ENCODE measurements around the gene MEAF6. TPM values are rescaled to one million over a fixed set of nuclear protein-coding genes. Genes with fewer than 3 reads are reported as not detected.

The MEAF6 gene
- polyA plus RNA-seq, 4 donors: 41.9 to 50.3 (median 47.1) TPM

GRCh38 chr1:37458551-37458950 is 56.0 kb downstream of the MEAF6 start:
- Histone ChIP-seq H3K36me3 (ENCODE audit: control insufficient read depth in 3 of 3, insufficient read depth in 2 of 3, low read depth in 1 of 3, low read length in 3 of 3) (peaks cover 0 to 11% (median 0%) of the 10 kb centered on the region in 3 donors), H3K4me3 (ENCODE audit: low read depth in 1 of 3, low read length in 3 of 3) (no peak overlapping the region), H3K27me3 (ENCODE audit: control insufficient read depth in 3 of 3, insufficient read depth in 3 of 3, low read length in 3 of 3) (no peaks in the 10 kb centered on the region), H3K27ac (ENCODE audit: low read depth in 1 of 3, low read length in 2 of 3) (no peak overlapping the region), H3K9me3 (ENCODE audit: control insufficient read depth in 2 of 2, insufficient read depth in 1 of 2, low read depth in 1 of 2, low read length in 1 of 2) (no peaks in the 10 kb centered on the region), H3K4me1 (ENCODE audit: control insufficient read depth in 3 of 3, insufficient read depth in 2 of 3, low read depth in 1 of 3, low read length in 2 of 3) (no peaks in the 10 kb centered on the region)
- 56 to 79% (median 73%) methylated on average over 3 of the region's 3 CpGs for WGBS, 3 donors
- no peak for FAIRE-seq
- DNase-seq: no peak

DNA sequence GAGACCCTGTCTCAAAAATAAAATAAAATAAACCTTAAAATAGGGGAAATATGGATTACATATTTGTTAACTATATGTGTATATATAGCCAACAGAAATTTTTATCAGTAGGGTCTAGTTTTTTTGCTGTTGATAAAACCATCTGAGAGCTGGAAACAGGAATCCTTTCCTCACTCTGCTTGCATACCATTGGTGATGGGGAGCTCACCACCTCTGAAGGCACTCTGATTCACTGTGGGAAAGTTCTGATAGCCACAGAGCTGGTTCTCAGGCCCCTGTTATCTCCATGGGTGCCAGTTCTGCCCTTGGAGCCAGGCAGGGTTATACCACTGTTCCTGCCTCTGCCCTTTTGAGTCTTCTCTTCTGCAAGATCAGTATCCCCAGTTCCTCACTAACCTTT is 58.0 kb downstream of the MEAF6 start:
- Histone ChIP-seq H3K36me3 (ENCODE audit: control insufficient read depth in 3 of 3, insufficient read depth in 2 of 3, low read depth in 1 of 3, low read length in 3 of 3) (peaks cover 0 to 13% (median 0%) of the 10 kb centered on the region in 3 donors), H3K27ac (ENCODE audit: low read depth in 1 of 3, low read length in 2 of 3) (no peak overlapping the region), H3K4me3 (ENCODE audit: low read depth in 1 of 3, low read length in 3 of 3) (no peak overlapping the region), H3K4me1 (ENCODE audit: control insufficient read depth in 3 of 3, insufficient read depth in 2 of 3, low read depth in 1 of 3, low read length in 2 of 3) (no peaks in the 10 kb centered on the region), H3K27me3 (ENCODE audit: control insufficient read depth in 3 of 3, insufficient read depth in 3 of 3, low read length in 3 of 3) (no peaks in the 10 kb centered on the region), H3K9me3 (ENCODE audit: control insufficient read depth in 2 of 2, insufficient read depth in 1 of 2, low read depth in 1 of 2, low read length in 1 of 2) (no peaks in the 10 kb centered on the region)
- DNase-seq (no peak), FAIRE-seq (no peak)

DNA sequence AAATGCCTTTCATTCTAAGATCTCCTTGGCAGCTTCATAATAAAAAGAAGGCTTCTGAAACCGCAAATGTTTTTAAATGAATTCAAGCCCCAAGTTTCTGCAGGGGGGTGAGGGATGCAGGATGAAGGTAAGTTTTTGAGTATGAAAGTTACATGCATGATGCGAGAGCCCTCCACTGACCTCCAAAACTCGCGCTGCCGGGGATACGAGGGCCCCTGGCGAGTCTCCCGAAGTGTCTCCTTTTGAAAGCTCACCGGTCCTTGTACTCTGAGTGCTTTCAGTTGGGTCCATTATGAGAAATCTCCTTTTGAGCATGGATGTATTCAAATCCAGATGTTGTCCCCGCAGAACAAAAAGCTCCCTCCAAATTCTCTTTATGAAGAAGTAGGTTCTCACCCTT is 59.0 kb downstream of the MEAF6 start:
- DNase-seq: no peak
- Histone ChIP-seq H3K27me3 (ENCODE audit: control insufficient read depth in 3 of 3, insufficient read depth in 3 of 3, low read length in 3 of 3) (no peaks in the 10 kb centered on the region), H3K36me3 (ENCODE audit: control insufficient read depth in 3 of 3, insufficient read depth in 2 of 3, low read depth in 1 of 3, low read length in 3 of 3) (peaks cover 0 to 13% (median 0%) of the 10 kb centered on the region in 3 donors), H3K9me3 (ENCODE audit: control insufficient read depth in 2 of 2, insufficient read depth in 1 of 2, low read depth in 1 of 2, low read length in 1 of 2) (no peaks in the 10 kb centered on the region), H3K27ac (ENCODE audit: low read depth in 1 of 3, low read length in 2 of 3) (no peak overlapping the region), H3K4me3 (ENCODE audit: low read depth in 1 of 3, low read length in 3 of 3) (no peak overlapping the region), H3K4me1 (ENCODE audit: control insufficient read depth in 3 of 3, insufficient read depth in 2 of 3, low read depth in 1 of 3, low read length in 2 of 3) (no peaks in the 10 kb centered on the region)
- WGBS, 3 donors: 92 to 97% (median 96%) methylated on average over 10 of the region's 10 CpGs
- FAIRE-seq: no peak

DNA sequence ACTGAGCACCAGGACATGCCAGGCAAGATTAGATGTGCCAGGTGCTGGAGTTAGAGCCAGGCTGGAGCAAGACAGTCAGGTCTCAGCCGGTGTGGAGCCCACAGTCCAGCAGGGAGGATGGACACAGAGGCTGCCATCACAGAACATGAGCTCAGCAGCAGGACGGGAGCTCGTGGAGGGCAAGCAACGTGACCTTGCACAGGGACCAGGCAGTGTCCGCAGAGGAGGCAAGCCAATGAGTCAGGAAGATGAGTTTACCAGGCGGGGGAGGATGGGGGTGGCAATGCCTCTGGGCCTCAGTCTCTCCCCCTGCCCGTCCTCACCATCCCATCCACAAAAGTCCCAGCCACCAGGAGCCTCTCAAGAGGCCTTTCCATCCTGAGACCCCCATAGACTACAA is 60.9 kb downstream of the MEAF6 start:
- 78 to 86% (median 79%) methylated on average over 7 of the region's 7 CpGs for WGBS, 3 donors

DNA sequence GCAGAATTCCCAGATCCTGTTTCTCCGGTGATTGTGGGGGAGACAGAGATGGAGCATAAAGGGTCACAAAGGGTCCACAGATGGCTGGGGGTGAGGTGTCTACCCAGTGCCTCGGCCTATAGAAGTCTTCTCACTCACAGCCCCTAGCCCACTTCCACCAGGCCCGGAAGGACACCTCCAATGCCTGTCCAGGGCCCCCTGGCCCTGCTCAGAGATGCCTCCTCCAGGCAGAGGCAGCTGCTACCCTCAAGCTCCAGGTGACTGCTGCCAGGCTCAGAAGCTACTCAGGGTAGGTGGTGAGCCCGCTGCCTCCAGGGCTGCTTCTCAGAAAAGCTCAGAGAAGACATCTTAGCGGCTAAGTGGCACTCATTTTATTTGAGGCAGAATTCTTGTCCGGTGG is 62.1 kb downstream of the MEAF6 start:
- H3K27me3 ChIP-seq (ENCODE audit: control insufficient read depth in 3 of 3, insufficient read depth in 3 of 3, low read length in 3 of 3): peaks cover 0 to 3% (median 0%) of the 10 kb centered on the region in 3 donors
- no peak overlapping the region for H3K4me3 ChIP-seq (ENCODE audit: low read depth in 1 of 3, low read length in 3 of 3)
- WGBS, 3 donors: 31 to 55% (median 53%) methylated on average over 6 of the region's 6 CpGs
- no peaks in the 10 kb centered on the region for H3K4me1 ChIP-seq (ENCODE audit: control insufficient read depth in 3 of 3, insufficient read depth in 2 of 3, low read depth in 1 of 3, low read length in 2 of 3)
- H3K9me3 ChIP-seq (ENCODE audit: control insufficient read depth in 2 of 2, insufficient read depth in 1 of 2, low read depth in 1 of 2, low read length in 1 of 2): no peaks in the 10 kb centered on the region
- H3K36me3 ChIP-seq (ENCODE audit: control insufficient read depth in 3 of 3, insufficient read depth in 2 of 3, low read depth in 1 of 3, low read length in 3 of 3): peaks cover 0 to 13% (median 0%) of the 10 kb centered on the region in 3 donors
- H3K27ac ChIP-seq (ENCODE audit: low read depth in 1 of 3, low read length in 2 of 3): peak overlapping the region in 1 of 3 donors; percentile 63
- DNase-seq (no peak), FAIRE-seq (no peak)

More for the DNA sequence above, 60.9 kb downstream of the MEAF6 start:
- H3K4me3 ChIP-seq (ENCODE audit: low read depth in 1 of 3, low read length in 3 of 3): no peak overlapping the region
- H3K36me3 ChIP-seq (ENCODE audit: control insufficient read depth in 3 of 3, insufficient read depth in 2 of 3, low read depth in 1 of 3, low read length in 3 of 3): peaks cover 0 to 13% (median 0%) of the 10 kb centered on the region in 3 donors
- no peaks in the 10 kb centered on the region for H3K4me1 ChIP-seq (ENCODE audit: control insufficient read depth in 3 of 3, insufficient read depth in 2 of 3, low read depth in 1 of 3, low read length in 2 of 3)
- DNase-seq (no peak), FAIRE-seq (no peak)
- no peak overlapping the region for H3K27ac ChIP-seq (ENCODE audit: low read depth in 1 of 3, low read length in 2 of 3)
- no peaks in the 10 kb centered on the region for H3K27me3 ChIP-seq (ENCODE audit: control insufficient read depth in 3 of 3, insufficient read depth in 3 of 3, low read length in 3 of 3)
- no peaks in the 10 kb centered on the region for H3K9me3 ChIP-seq (ENCODE audit: control insufficient read depth in 2 of 2, insufficient read depth in 1 of 2, low read depth in 1 of 2, low read length in 1 of 2)

DNA sequence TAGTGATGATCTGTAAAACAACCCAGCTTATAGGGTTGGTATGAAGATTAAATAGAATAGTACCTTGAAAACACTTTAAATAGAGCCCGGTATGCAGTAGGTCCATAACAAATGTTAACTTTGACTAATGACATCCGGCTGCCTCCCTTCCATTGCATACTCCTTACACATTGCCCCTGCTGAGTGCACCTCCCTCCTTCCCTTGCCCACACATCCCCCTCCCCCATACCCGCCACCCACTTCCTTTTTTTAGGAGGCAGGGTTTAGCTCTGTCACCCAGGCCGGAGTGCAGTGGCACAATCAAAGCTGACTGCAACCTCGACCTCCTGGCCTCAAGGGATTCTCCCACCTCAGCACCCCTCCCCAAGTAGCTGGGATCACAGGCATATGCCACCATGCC is 64.6 kb downstream of the MEAF6 start:
- H3K9me3 ChIP-seq (ENCODE audit: control insufficient read depth in 2 of 2, insufficient read depth in 1 of 2, low read depth in 1 of 2, low read length in 1 of 2): no peaks in the 10 kb centered on the region
- peaks cover 0 to 7% (median 0%) of the 10 kb centered on the region in 3 donors for H3K36me3 ChIP-seq (ENCODE audit: control insufficient read depth in 3 of 3, insufficient read depth in 2 of 3, low read depth in 1 of 3, low read length in 3 of 3)
- FAIRE-seq (no peak), DNase-seq (no peak)
- no peak overlapping the region for H3K4me3 ChIP-seq (ENCODE audit: low read depth in 1 of 3, low read length in 3 of 3)
- H3K27ac ChIP-seq (ENCODE audit: low read depth in 1 of 3, low read length in 2 of 3): no peak overlapping the region
- peaks cover 0 to 4% (median 0%) of the 10 kb centered on the region in 3 donors for H3K27me3 ChIP-seq (ENCODE audit: control insufficient read depth in 3 of 3, insufficient read depth in 3 of 3, low read length in 3 of 3)
- no peaks in the 10 kb centered on the region for H3K4me1 ChIP-seq (ENCODE audit: control insufficient read depth in 3 of 3, insufficient read depth in 2 of 3, low read depth in 1 of 3, low read length in 2 of 3)
- WGBS, 3 donors: 36 to 61% (median 61%) methylated on average over 5 of the region's 5 CpGs

DNA sequence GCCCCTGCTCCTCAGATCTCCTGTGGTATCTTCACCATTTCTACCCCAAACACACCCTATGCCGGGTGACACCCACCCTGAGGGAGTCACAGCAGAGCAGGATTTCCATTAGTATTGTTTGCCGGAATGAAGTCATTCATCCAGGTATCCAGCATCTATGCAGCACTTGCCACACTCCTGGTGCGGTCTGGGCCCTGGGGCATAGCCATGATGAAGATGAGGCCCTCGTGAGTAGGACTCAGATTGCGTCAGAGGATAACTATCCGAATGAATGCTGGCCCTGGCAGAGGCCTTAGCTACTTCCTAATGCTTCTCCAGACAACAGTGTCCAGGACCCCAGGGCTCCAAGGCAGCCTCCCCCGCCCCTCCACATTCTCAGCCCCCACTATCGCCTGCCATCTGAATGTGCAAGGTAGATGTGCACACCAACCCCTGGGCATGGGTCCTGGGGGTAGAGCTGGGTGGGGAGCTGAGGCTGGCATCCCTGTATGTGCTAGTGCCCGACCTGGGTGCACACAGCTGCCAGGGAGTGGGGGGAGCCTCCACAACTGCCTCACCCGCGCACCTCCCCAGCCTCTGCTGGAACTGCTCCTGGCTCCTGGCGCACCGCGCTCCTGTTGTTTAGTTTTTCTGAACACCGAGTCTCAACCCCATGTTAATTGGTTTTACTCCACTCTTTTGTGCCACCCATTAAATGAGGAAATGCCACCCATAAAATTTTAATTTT is 65.7 kb downstream of the MEAF6 start:
- H3K9me3 ChIP-seq (ENCODE audit: control insufficient read depth in 2 of 2, insufficient read depth in 1 of 2, low read depth in 1 of 2, low read length in 1 of 2): no peaks in the 10 kb centered on the region
- H3K36me3 ChIP-seq (ENCODE audit: control insufficient read depth in 3 of 3, insufficient read depth in 2 of 3, low read depth in 1 of 3, low read length in 3 of 3): peaks cover 0 to 2% (median 0%) of the 10 kb centered on the region in 3 donors
- no peak overlapping the region for H3K4me3 ChIP-seq (ENCODE audit: low read depth in 1 of 3, low read length in 3 of 3)
- no peak for DNase-seq
- 56 to 67% (median 64%) methylated on average over 15 of the region's 15 CpGs for WGBS, 3 donors
- FAIRE-seq: no peak
- peaks cover 0 to 6% (median 0%) of the 10 kb centered on the region in 3 donors for H3K27me3 ChIP-seq (ENCODE audit: control insufficient read depth in 3 of 3, insufficient read depth in 3 of 3, low read length in 3 of 3)
- H3K4me1 ChIP-seq (ENCODE audit: control insufficient read depth in 3 of 3, insufficient read depth in 2 of 3, low read depth in 1 of 3, low read length in 2 of 3): no peaks in the 10 kb centered on the region
- no peak overlapping the region for H3K27ac ChIP-seq (ENCODE audit: low read depth in 1 of 3, low read length in 2 of 3)

DNA sequence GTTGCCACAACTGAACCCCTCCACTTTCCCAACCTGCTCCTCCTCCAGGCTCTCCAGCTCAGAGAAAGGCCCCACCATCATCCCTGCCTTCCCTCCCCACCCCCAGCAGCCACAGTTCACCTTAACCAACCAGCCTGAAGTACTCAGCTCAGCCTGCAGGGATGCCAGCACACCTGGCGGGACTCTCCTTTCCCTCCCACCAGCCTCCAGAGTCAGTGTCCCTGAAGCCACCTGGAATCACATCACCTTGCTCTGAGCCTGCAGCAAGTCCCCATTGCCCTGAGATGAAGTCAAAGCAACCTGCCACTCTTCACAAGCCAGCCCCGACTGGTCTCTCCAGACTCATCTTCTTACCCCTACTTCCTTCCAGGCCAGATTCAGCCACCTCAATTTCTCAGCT is 66.4 kb downstream of the MEAF6 start:
- no peak overlapping the region for H3K4me3 ChIP-seq (ENCODE audit: low read depth in 1 of 3, low read length in 3 of 3)
- WGBS, 3 donors: 59 to 69% (median 68%) methylated on average over 2 of the region's 2 CpGs
- FAIRE-seq: no peak
- no peaks in the 10 kb centered on the region for H3K36me3 ChIP-seq (ENCODE audit: control insufficient read depth in 3 of 3, insufficient read depth in 2 of 3, low read depth in 1 of 3, low read length in 3 of 3)
- peaks cover 0 to 6% (median 0%) of the 10 kb centered on the region in 3 donors for H3K27me3 ChIP-seq (ENCODE audit: control insufficient read depth in 3 of 3, insufficient read depth in 3 of 3, low read length in 3 of 3)
- no peaks in the 10 kb centered on the region for H3K4me1 ChIP-seq (ENCODE audit: control insufficient read depth in 3 of 3, insufficient read depth in 2 of 3, low read depth in 1 of 3, low read length in 2 of 3)
- DNase-seq: no peak
- H3K27ac ChIP-seq (ENCODE audit: low read depth in 1 of 3, low read length in 2 of 3): no peak overlapping the region
- H3K9me3 ChIP-seq (ENCODE audit: control insufficient read depth in 2 of 2, insufficient read depth in 1 of 2, low read depth in 1 of 2, low read length in 1 of 2): no peaks in the 10 kb centered on the region

- FAIRE-seq (no peak), DNase-seq (no peak)
- H3K9me3 ChIP-seq (ENCODE audit: control insufficient read depth in 2 of 2, insufficient read depth in 1 of 2, low read depth in 1 of 2, low read length in 1 of 2): no peaks in the 10 kb centered on the region
- WGBS, 3 donors: 61 to 68% (median 62%) methylated on average over 6 of the region's 6 CpGs
- H3K36me3 ChIP-seq (ENCODE audit: control insufficient read depth in 3 of 3, insufficient read depth in 2 of 3, low read depth in 1 of 3, low read length in 3 of 3): no peaks in the 10 kb centered on the region
- no peak overlapping the region for H3K4me3 ChIP-seq (ENCODE audit: low read depth in 1 of 3, low read length in 3 of 3)
- peaks cover 0 to 6% (median 0%) of the 10 kb centered on the region in 3 donors for H3K27me3 ChIP-seq (ENCODE audit: control insufficient read depth in 3 of 3, insufficient read depth in 3 of 3, low read length in 3 of 3)
- H3K27ac ChIP-seq (ENCODE audit: low read depth in 1 of 3, low read length in 2 of 3): no peak overlapping the region
- no peaks in the 10 kb centered on the region for H3K4me1 ChIP-seq (ENCODE audit: control insufficient read depth in 3 of 3, insufficient read depth in 2 of 3, low read depth in 1 of 3, low read length in 2 of 3)
Observed at GRCh38 chr1:37446874-37447273, 67.7 kb downstream of the MEAF6 start.
